HCT116 (cell line): ENCODE measurements around the gene DOCK1. TPM values are rescaled to one million over a fixed set of nuclear protein-coding genes. Genes with fewer than 3 reads are reported as not detected.

ENCODE experiments used
- ATAC-seq: fragments of 200-7000 bp; cut with Tn5 transposase; 2 replicates; pipeline ENCODE4 v1.9.1; 2020; ENCODE audit warnings: mild to moderate bottlenecking, moderate library complexity
- BruUV-seq: library from RNA; stranded (reverse); fragments of 400-500 nt; replicated peaks from 2 replicates; lab custom pipeline; 2021; lab: Mats Ljungman, UMichigan
- CTCF ChIA-PET: fragments of 300-600 bp; sonication (Branson Sonifier 250); formaldehyde crosslinking; loops from one replicate; lab custom pipeline; 2021; ENCODE audit warnings: antibody characterized with exemption; lab: Charles Lee
- POLR2A ChIA-PET: fragments of 300-600, 350-600 bp; sonication (Branson Sonifier 250); formaldehyde crosslinking; loops from one replicate; lab custom pipeline; 2021; ENCODE audit warnings: antibody characterized with exemption; lab: Charles Lee
- RAD21 ChIA-PET, 2 experiments: fragments of 300-600 bp; sonication (Branson Sonifier 250); formaldehyde crosslinking; loops; one replicate each; lab custom pipeline; 2023; ENCODE audit warnings: low total read pairs in 2 of 2; ENCODE audit not compliant: uncharacterized antibody in 2 of 2, unreplicated experiment in 2 of 2, low non-redundant PET in 1 of 2; lab: Charles Lee
- DNase-seq: peaks from one replicate; pipeline ENCODE4 v3.0.0-alpha.2; 2010; ENCODE audit warnings: low read depth, low spot score
- H2AFZ ChIP-seq: fragments of 200-600 bp; shearing (Covaris generic), sonication (generic); 2 replicates; pipeline ENCODE4 v1.6.1; 2017; ENCODE audit warnings: low read depth, mixed run types, mixed read lengths, antibody characterized with exemption, low read length; ENCODE audit not compliant: poor library complexity, severe bottlenecking
- H3K27ac ChIP-seq: 2 replicates; pipeline ENCODE4 v1.5.1; 2012; ENCODE audit warnings: low read depth, low read length
- H3K27me3 ChIP-seq: fragments of 200-600 bp; sonication (generic); 2 replicates; pipeline ENCODE4 v1.6.1; 2016; ENCODE audit warnings: mixed run types, low read length, mixed read lengths; ENCODE audit not compliant: insufficient read depth
- H3K36me3 ChIP-seq, 2 experiments: fragments of 200-500 bp in 1 of 2; fragments of 200-600 bp in 1 of 2; sonication (Bioruptor generic) in 1 of 2; sonication (generic) in 1 of 2; 2 replicates each; pipeline versions ENCODE4 v1.5.1 to v1.6.1; 2014 to 2016; ENCODE audit warnings: low read length in 2 of 2, inconsistent platforms in 1 of 2, mixed read lengths in 1 of 2, mixed run types in 1 of 2; ENCODE audit not compliant: insufficient read depth in 2 of 2, control insufficient read depth in 1 of 2
- H3K4me1 ChIP-seq, 2 experiments: fragments of 200-600 bp in 1 of 2; sonication (generic) in 1 of 2; 2 replicates each; pipeline versions ENCODE4 v1.5.1 to v1.6.1; 2012 to 2017; ENCODE audit warnings: low read length in 2 of 2, inconsistent platforms in 1 of 2, mild to moderate bottlenecking in 1 of 2, mixed read lengths in 1 of 2, mixed run types in 1 of 2, moderate library complexity in 1 of 2; ENCODE audit not compliant: insufficient read depth in 2 of 2, control insufficient read depth in 1 of 2
- H3K4me2 ChIP-seq: fragments of 200-600 bp; sonication (generic); 2 replicates; pipeline ENCODE4 v1.6.1; 2017; ENCODE audit warnings: mixed run types, low read length, mixed read lengths
- H3K4me3 ChIP-seq, 2 experiments: fragments of 200-600 bp in 1 of 2; sonication (generic) in 1 of 2; replicated peaks in 1 of 2; 2 replicates each; pipeline ENCODE4 v1.5.1; 2011 to 2016; ENCODE audit warnings: low read length in 2 of 2, control low read depth in 1 of 2, low read depth in 1 of 2, mild to moderate bottlenecking in 1 of 2, mixed read lengths in 1 of 2, mixed run types in 1 of 2
- H3K79me2 ChIP-seq: fragments of 200-600 bp; sonication (generic); 2 replicates; pipeline ENCODE4 v1.6.1; 2017; ENCODE audit warnings: mild to moderate bottlenecking, mixed run types, low read length, moderate library complexity, mixed read lengths; ENCODE audit not compliant: insufficient read depth
- H3K9ac ChIP-seq: fragments of 200-600 bp; sonication (generic); 2 replicates; pipeline ENCODE4 v1.6.1; 2016; ENCODE audit warnings: low read length, mixed read lengths
- H3K9me2 ChIP-seq: fragments of 200-600 bp; sonication (generic), shearing (Covaris generic); 2 replicates; pipeline ENCODE4 v1.6.1; 2017; ENCODE audit warnings: mixed run types, mild to moderate bottlenecking, moderate library complexity; ENCODE audit not compliant: insufficient read depth
- H3K9me3 ChIP-seq, 2 experiments: fragments of 200-500 bp in 1 of 2; fragments of 200-600 bp in 1 of 2; sonication (Bioruptor generic) in 1 of 2; sonication (generic) in 1 of 2; 2 replicates each; pipeline ENCODE4 v1.6.1; 2014 to 2017; ENCODE audit warnings: low read length in 2 of 2, mixed read lengths in 2 of 2, inconsistent platforms in 1 of 2, low read depth in 1 of 2, mild to moderate bottlenecking in 1 of 2, mixed run types in 1 of 2, moderate library complexity in 1 of 2; ENCODE audit not compliant: control insufficient read depth in 1 of 2, insufficient read depth in 1 of 2
- H4K20me1 ChIP-seq: fragments of 200-600 bp; sonication (generic), shearing (Covaris generic); 2 replicates; pipeline ENCODE4 v1.6.1; 2017; ENCODE audit warnings: mixed run types, mild to moderate bottlenecking, moderate library complexity; ENCODE audit not compliant: insufficient read depth
- EZH2 ChIP-seq: fragments of 200-600 bp; sonication (generic); IDR thresholded peaks from 2 replicates; pipeline ENCODE4 v1.6.1; 2017; ENCODE audit warnings: antibody characterized with exemption, mixed run types
- JUND ChIP-seq: IDR thresholded peaks from 2 replicates; pipeline ENCODE4 v1.6.1; 2012
- MAX ChIP-seq: IDR thresholded peaks from 2 replicates; pipeline ENCODE4 v1.6.1; 2012
- POLR2AphosphoS5 ChIP-seq: IDR thresholded peaks from 2 replicates; pipeline ENCODE4 v1.6.1; 2011; ENCODE audit warnings: mild to moderate bottlenecking, low read depth, low read length, moderate library complexity
- RAD21 ChIP-seq: IDR thresholded peaks from 2 replicates; pipeline ENCODE4 v1.6.1; 2012; ENCODE audit warnings: low read depth, mild to moderate bottlenecking
- SP1 ChIP-seq: IDR thresholded peaks from 2 replicates; pipeline ENCODE4 v1.6.1; 2012; ENCODE audit warnings: low read depth
- SRF ChIP-seq: IDR thresholded peaks from 2 replicates; pipeline ENCODE4 v1.6.1; 2012; ENCODE audit warnings: low read depth
- TCF7L2 ChIP-seq: IDR thresholded peaks from 2 replicates; pipeline ENCODE4 v1.7.0; 2011; ENCODE audit warnings: borderline replicate concordance, inconsistent platforms; ENCODE audit not compliant: insufficient read depth, insufficient read length; ENCODE audit errors: extremely low read depth
- YY1 ChIP-seq: IDR thresholded peaks from 2 replicates; pipeline ENCODE4 v1.6.1; 2011; ENCODE audit warnings: low read length, low read depth, moderate library complexity, mild to moderate bottlenecking; ENCODE audit not compliant: insufficient replicate concordance; ENCODE audit errors: extremely low read depth
- ZBTB33 ChIP-seq: IDR thresholded peaks from 2 replicates; pipeline ENCODE4 v1.6.1; 2011; ENCODE audit warnings: mild to moderate bottlenecking, low read length, moderate library complexity; ENCODE audit not compliant: insufficient replicate concordance; ENCODE audit errors: extremely low read depth
- ZFX ChIP-seq: fragments of 450-650 bp; IDR thresholded peaks from 2 replicates; pipeline ENCODE4 v1.6.1; 2017
- ZNF274 ChIP-seq: fragments of 200-500 bp; sonication (Bioruptor generic); IDR thresholded peaks from 2 replicates; pipeline ENCODE4 v1.6.1; 2014; ENCODE audit warnings: mild to moderate bottlenecking, low read depth, low read length, inconsistent platforms
- intact Hi-C: fragments of 100-400 bp; cut with micrococcal nuclease; formaldehyde crosslinking; loops from 2 replicates; pipeline ENCODE4 v1.10.0; 2022
- total RNA-seq: library from RNA; stranded (reverse); gene quantifications from one replicate; pipeline ENCODE4 v1.2.1, GENCODE V29; 2021; ENCODE audit not compliant: unreplicated experiment

DOCK1 gene
- total RNA-seq, 1 experiment from 2014 or later, result 46.5 TPM

- H3K4me1 ChIP-seq, result peaks cover 0 to 21% of the 10 kb centered on the region in 2 experiments; a peak in 1 of 4 replicates
- H3K79me2 ChIP-seq, result no peaks in the 10 kb centered on the region
- H3K9me3 ChIP-seq, result no peaks in the 10 kb centered on the region
- H4K20me1 ChIP-seq, result no peaks in the 10 kb centered on the region
- H3K9me2 ChIP-seq, result no peaks in the 10 kb centered on the region
- ChIA-PET RAD21 (no interaction called here), POLR2A (no interaction called here), CTCF (no interaction called here)
- ATAC-seq (no peak), DNase-seq (no peak)
- intact Hi-C loops, result no loop called here
- H3K27me3 ChIP-seq, result no peaks in the 10 kb centered on the region
- no TSS peak for BruUV-seq
- TF ChIP-seq SRF, result no peak
- no peak for TF ChIP-seq EZH2
- TF ChIP-seq ZNF274, result no peak
- TF ChIP-seq YY1, result no peak
- no peak for TF ChIP-seq ZBTB33
- TF ChIP-seq ZFX, result no peak
- no peak for TF ChIP-seq MAX
- TF ChIP-seq SP1, result no peak
- no peak for TF ChIP-seq RAD21
- no peak for TF ChIP-seq TCF7L2
- no peak for TF ChIP-seq POLR2AphosphoS5
- no peak for TF ChIP-seq JUND
- H3K36me3 ChIP-seq, result peaks cover 0 to 3% of the 10 kb centered on the region in 2 experiments; a peak in 3 of 4 replicates
- no peak overlapping the region for H2AFZ ChIP-seq
- H3K4me3 ChIP-seq, result no peak overlapping the region
- H3K9ac ChIP-seq, result no peak overlapping the region
- H3K4me2 ChIP-seq, result no peak overlapping the region
- no peak overlapping the region for H3K27ac ChIP-seq
Observed at GRCh38 chr10:127014671-127015070, 109.4 kb downstream of the DOCK1 start.
